ENCODE measurements around the gene INAFM1.
A peak's percentile ranks its signal among the peaks of the same experiment; 100 is the strongest.

INAFM1 gene

GRCh38 chr19:47264629-47265028, 10.1 kb upstream of the INAFM1 start:
- H3K27me3 ChIP-seq (ENCODE audit: control insufficient read depth, insufficient read depth, low read length) = no peaks in the 10 kb centered on the region
- H3K4me1 ChIP-seq (ENCODE audit: control insufficient read depth, insufficient read depth, low read length) = no peaks in the 10 kb centered on the region
- no peak overlapping the region for H3K27ac ChIP-seq (ENCODE audit: low read depth, low read length)
- peaks cover 37% of the 10 kb centered on the region for H3K36me3 ChIP-seq (ENCODE audit: control insufficient read depth, insufficient read depth, low read length)
- no peak overlapping the region for H3K4me3 ChIP-seq (ENCODE audit: low read length)
- H3K9ac ChIP-seq (ENCODE audit: low read length) = no peak overlapping the region

- Histone ChIP-seq H3K36me3 (ENCODE audit: control insufficient read depth, insufficient read depth, low read length) (peaks cover 34% of the 10 kb centered on the region), H3K9ac (ENCODE audit: low read length) (no peak overlapping the region), H3K27ac (ENCODE audit: low read depth, low read length) (no peak overlapping the region), H3K27me3 (ENCODE audit: control insufficient read depth, insufficient read depth, low read length) (no peaks in the 10 kb centered on the region), H3K4me1 (ENCODE audit: control insufficient read depth, insufficient read depth, low read length) (no peaks in the 10 kb centered on the region), H3K4me3 (ENCODE audit: low read length) (no peak overlapping the region)
Measured at GRCh38 chr19:47266401-47266941, 8.2 kb upstream of the INAFM1 start.

GRCh38 chr19:47267350-47267759, 7.3 kb upstream of the INAFM1 start:
- Histone ChIP-seq H3K4me1 (ENCODE audit: control insufficient read depth, insufficient read depth, low read length) (no peaks in the 10 kb centered on the region), H3K36me3 (ENCODE audit: control insufficient read depth, insufficient read depth, low read length) (peaks cover 34% of the 10 kb centered on the region), H3K27ac (ENCODE audit: low read depth, low read length) (no peak overlapping the region), H3K9ac (ENCODE audit: low read length) (no peak overlapping the region), H3K4me3 (ENCODE audit: low read length) (no peak overlapping the region), H3K27me3 (ENCODE audit: control insufficient read depth, insufficient read depth, low read length) (no peaks in the 10 kb centered on the region)

- Histone ChIP-seq H3K27ac (ENCODE audit: low read depth, low read length) (no peak overlapping the region), H3K27me3 (ENCODE audit: control insufficient read depth, insufficient read depth, low read length) (no peaks in the 10 kb centered on the region), H3K4me3 (ENCODE audit: low read length) (no peak overlapping the region), H3K4me1 (ENCODE audit: control insufficient read depth, insufficient read depth, low read length) (no peaks in the 10 kb centered on the region), H3K36me3 (ENCODE audit: control insufficient read depth, insufficient read depth, low read length) (peaks cover 33% of the 10 kb centered on the region), H3K9ac (ENCODE audit: low read length) (no peak overlapping the region)
Measured at GRCh38 chr19:47268028-47268427, 6.7 kb upstream of the INAFM1 start.

- Histone ChIP-seq H3K9ac (ENCODE audit: low read length) (no peak overlapping the region), H3K4me1 (ENCODE audit: control insufficient read depth, insufficient read depth, low read length) (no peaks in the 10 kb centered on the region), H3K4me3 (ENCODE audit: low read length) (no peak overlapping the region), H3K27me3 (ENCODE audit: control insufficient read depth, insufficient read depth, low read length) (no peaks in the 10 kb centered on the region), H3K36me3 (ENCODE audit: control insufficient read depth, insufficient read depth, low read length) (peaks cover 26% of the 10 kb centered on the region), H3K27ac (ENCODE audit: low read depth, low read length) (no peak overlapping the region)
Measured at GRCh38 chr19:47269596-47269995, 5.1 kb upstream of the INAFM1 start.

- Histone ChIP-seq H3K4me1 (ENCODE audit: control insufficient read depth, insufficient read depth, low read length) (peaks cover 2% of the 10 kb centered on the region), H3K27me3 (ENCODE audit: control insufficient read depth, insufficient read depth, low read length) (no peaks in the 10 kb centered on the region), H3K36me3 (ENCODE audit: control insufficient read depth, insufficient read depth, low read length) (peaks cover 23% of the 10 kb centered on the region), H3K27ac (ENCODE audit: low read depth, low read length) (no peak overlapping the region), H3K9ac (ENCODE audit: low read length) (no peak overlapping the region), H3K4me3 (ENCODE audit: low read length) (no peak overlapping the region)
Measured at GRCh38 chr19:47270408-47270807, 4.3 kb upstream of the INAFM1 start.

GRCh38 chr19:47271949-47272348, 2.7 kb upstream of the INAFM1 start:
- H3K27ac ChIP-seq (ENCODE audit: low read depth, low read length) = no peak overlapping the region
- H3K9ac ChIP-seq (ENCODE audit: low read length) = no peak overlapping the region
- H3K4me1 ChIP-seq (ENCODE audit: control insufficient read depth, insufficient read depth, low read length) = peaks cover 12% of the 10 kb centered on the region
- H3K4me3 ChIP-seq (ENCODE audit: low read length) = no peak overlapping the region
- peaks cover 19% of the 10 kb centered on the region for H3K36me3 ChIP-seq (ENCODE audit: control insufficient read depth, insufficient read depth, low read length)
- no peaks in the 10 kb centered on the region for H3K27me3 ChIP-seq (ENCODE audit: control insufficient read depth, insufficient read depth, low read length)

- H3K36me3 ChIP-seq (ENCODE audit: control insufficient read depth, insufficient read depth, low read length) = peaks cover 14% of the 10 kb centered on the region
- H3K4me3 ChIP-seq (ENCODE audit: low read length) = peak overlapping the region; percentile 94
- peak overlapping the region; percentile 62 for H3K9ac ChIP-seq (ENCODE audit: low read length)
- peaks cover 12% of the 10 kb centered on the region for H3K4me1 ChIP-seq (ENCODE audit: control insufficient read depth, insufficient read depth, low read length)
- H3K27ac ChIP-seq (ENCODE audit: low read depth, low read length) = peak overlapping the region; percentile 100
- H3K27me3 ChIP-seq (ENCODE audit: control insufficient read depth, insufficient read depth, low read length) = no peaks in the 10 kb centered on the region
Measured at GRCh38 chr19:47272448-47273312, 2.0 kb upstream of the INAFM1 start.

- H3K27me3 ChIP-seq (ENCODE audit: control insufficient read depth, insufficient read depth, low read length) = no peaks in the 10 kb centered on the region
- H3K4me1 ChIP-seq (ENCODE audit: control insufficient read depth, insufficient read depth, low read length) = peaks cover 12% of the 10 kb centered on the region
- H3K36me3 ChIP-seq (ENCODE audit: control insufficient read depth, insufficient read depth, low read length) = peaks cover 12% of the 10 kb centered on the region
- H3K4me3 ChIP-seq (ENCODE audit: low read length) = peak overlapping the region; percentile 94
- H3K9ac ChIP-seq (ENCODE audit: low read length) = peak overlapping the region; percentile 93
- peak overlapping the region; percentile 100 for H3K27ac ChIP-seq (ENCODE audit: low read depth, low read length)
Measured at GRCh38 chr19:47273313-47274070, 1.2 kb upstream of the INAFM1 start.

GRCh38 chr19:47274891-47275761, 441 bp downstream of the INAFM1 start:
- H3K4me3 ChIP-seq (ENCODE audit: low read length) = peak overlapping the region; percentile 69
- H3K9ac ChIP-seq (ENCODE audit: low read length) = no peak overlapping the region
- H3K27me3 ChIP-seq (ENCODE audit: control insufficient read depth, insufficient read depth, low read length) = no peaks in the 10 kb centered on the region
- H3K4me1 ChIP-seq (ENCODE audit: control insufficient read depth, insufficient read depth, low read length) = peaks cover 12% of the 10 kb centered on the region
- peaks cover 10% of the 10 kb centered on the region for H3K36me3 ChIP-seq (ENCODE audit: control insufficient read depth, insufficient read depth, low read length)
- peak overlapping the region; percentile 48 for H3K27ac ChIP-seq (ENCODE audit: low read depth, low read length)

- Histone ChIP-seq H3K27ac (ENCODE audit: low read depth, low read length) (peak overlapping the region; percentile 48), H3K4me3 (ENCODE audit: low read length) (peak overlapping the region; percentile 2), H3K27me3 (ENCODE audit: control insufficient read depth, insufficient read depth, low read length) (no peaks in the 10 kb centered on the region), H3K4me1 (ENCODE audit: control insufficient read depth, insufficient read depth, low read length) (peaks cover 12% of the 10 kb centered on the region), H3K9ac (ENCODE audit: low read length) (no peak overlapping the region), H3K36me3 (ENCODE audit: control insufficient read depth, insufficient read depth, low read length) (peaks cover 5% of the 10 kb centered on the region)
Measured at GRCh38 chr19:47275791-47276461, 1.2 kb downstream of the INAFM1 start.
